Testis (tissue), 3 donors: ENCODE data around the gene DAPL1. TPM values are rescaled to one million over a fixed set of nuclear protein-coding genes. Genes with fewer than 3 reads are reported as not detected.

ENCODE experiments used
- DNase-seq: peaks from one replicate; pipeline ENCODE4 v3.0.0-alpha.2; 2019
- H3K27ac ChIP-seq, 2 donors: fragments of 200-600 bp; sonication (generic); one replicate each; pipeline ENCODE4 v1.5.1; 2019
- H3K27me3 ChIP-seq: fragments of 200-600 bp; sonication (generic); one replicate; pipeline ENCODE4 v1.5.1; 2019
- H3K36me3 ChIP-seq: fragments of 200-600 bp; sonication (generic); one replicate; pipeline ENCODE4 v1.5.1; 2017; ENCODE audit warnings: low read depth; ENCODE audit errors: missing control alignments
- H3K4me1 ChIP-seq: fragments of 200-600 bp; sonication (generic); one replicate; pipeline ENCODE4 v1.5.1; 2019
- H3K4me3 ChIP-seq, 2 donors: fragments of 200-600 bp; sonication (generic); one replicate each; pipeline ENCODE4 v1.5.1; 2017 to 2019
- H3K9me3 ChIP-seq: fragments of 200-600 bp; sonication (generic); one replicate; pipeline ENCODE4 v1.5.1; 2017
- POLR2A ChIP-seq: fragments of 450-650 bp; IDR thresholded peaks from one replicate; pipeline ENCODE4 v1.6.1; 2017; ENCODE audit warnings: antibody characterized with exemption, mild to moderate bottlenecking, moderate library complexity
- WGBS, 2 donors: methylation state at CpG; one replicate each; pipeline ENCODE4 v1.1.5; 2018; 5-methylcytosine and 5-hydroxymethylcytosine counted together
- intact Hi-C: fragments of 100-400 bp; cut with DNase I; formaldehyde crosslinking; loops from one replicate; pipeline ENCODE4 v1.15.1; 2023; ENCODE audit warnings: low total_unique reads
- polyA plus RNA-seq: library from polyadenylated mRNA; stranded (reverse); fragments of 350-450 nt; fragmentation: Illumina TruSeq; extraction: RNeasy Lipid Tissue Mini Kit (QIAGEN cat#74804); gene quantifications from one replicate; pipeline ENCODE4 v1.2.3, GENCODE V29; 2014; ENCODE audit warnings: low read depth, low replicate concordance; ENCODE audit not compliant: insufficient read depth
- total RNA-seq, 2 donors: library from RNA; depleted of rRNA; stranded (reverse); fragments of >200 nt; gene quantifications; one replicate each; pipeline ENCODE4 v1.2.3, GENCODE V29; 2016
- TF ChIP-seq, protein P1 (sequence below), 3 experiments: fragments of 450-650 bp in 2 of 3; fragments of 200-600 bp in 1 of 3; sonication (generic) in 1 of 3; IDR thresholded peaks; one replicate each; pipeline ENCODE4 v1.5.1; 2016 to 2019; ENCODE audit warnings: antibody characterized with exemption in 3 of 3, mild to moderate bottlenecking in 2 of 3, moderate library complexity in 1 of 3

DAPL1 gene
- total and polyA plus RNA-seq, 3 donors from 2014 or later = 4.2 to 4.4 TPM; not detected in 1

DNA sequence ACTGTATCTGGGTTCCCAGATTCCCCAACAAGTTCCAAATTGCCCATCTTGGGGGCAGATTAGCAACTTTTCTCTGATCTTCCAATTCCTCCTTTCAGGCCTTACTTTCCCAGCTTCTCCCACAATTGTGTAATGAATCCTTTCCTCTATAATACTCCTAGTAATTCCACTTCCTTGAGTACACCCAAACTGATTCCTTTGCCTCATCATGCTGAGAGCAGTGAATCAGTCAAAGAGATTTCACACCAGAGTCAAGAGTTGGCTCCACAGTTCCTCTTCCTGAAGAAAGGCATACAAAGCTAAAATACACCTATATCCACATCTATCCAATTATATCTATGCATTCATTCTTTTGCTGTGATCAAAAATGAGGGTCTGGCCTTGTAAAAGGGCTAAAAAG is 28.6 kb upstream of the DAPL1 start:
- DNase-seq = no peak
- no peaks in the 10 kb centered on the region for H3K27me3 ChIP-seq
- H3K36me3 ChIP-seq = no peaks in the 10 kb centered on the region
- no peak overlapping the region for H3K4me3 ChIP-seq
- no peak overlapping the region for H3K27ac ChIP-seq
- H3K9me3 ChIP-seq = no peaks in the 10 kb centered on the region
- TF ChIP-seq, protein P1, sequence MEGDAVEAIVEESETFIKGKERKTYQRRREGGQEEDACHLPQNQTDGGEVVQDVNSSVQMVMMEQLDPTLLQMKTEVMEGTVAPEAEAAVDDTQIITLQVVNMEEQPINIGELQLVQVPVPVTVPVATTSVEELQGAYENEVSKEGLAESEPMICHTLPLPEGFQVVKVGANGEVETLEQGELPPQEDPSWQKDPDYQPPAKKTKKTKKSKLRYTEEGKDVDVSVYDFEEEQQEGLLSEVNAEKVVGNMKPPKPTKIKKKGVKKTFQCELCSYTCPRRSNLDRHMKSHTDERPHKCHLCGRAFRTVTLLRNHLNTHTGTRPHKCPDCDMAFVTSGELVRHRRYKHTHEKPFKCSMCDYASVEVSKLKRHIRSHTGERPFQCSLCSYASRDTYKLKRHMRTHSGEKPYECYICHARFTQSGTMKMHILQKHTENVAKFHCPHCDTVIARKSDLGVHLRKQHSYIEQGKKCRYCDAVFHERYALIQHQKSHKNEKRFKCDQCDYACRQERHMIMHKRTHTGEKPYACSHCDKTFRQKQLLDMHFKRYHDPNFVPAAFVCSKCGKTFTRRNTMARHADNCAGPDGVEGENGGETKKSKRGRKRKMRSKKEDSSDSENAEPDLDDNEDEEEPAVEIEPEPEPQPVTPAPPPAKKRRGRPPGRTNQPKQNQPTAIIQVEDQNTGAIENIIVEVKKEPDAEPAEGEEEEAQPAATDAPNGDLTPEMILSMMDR (IDR thresholded peaks at IDR 0.05) = no peak
- no peak for TF ChIP-seq POLR2A
- H3K4me1 ChIP-seq = no peaks in the 10 kb centered on the region
- intact Hi-C loops = no loop called here

DNA sequence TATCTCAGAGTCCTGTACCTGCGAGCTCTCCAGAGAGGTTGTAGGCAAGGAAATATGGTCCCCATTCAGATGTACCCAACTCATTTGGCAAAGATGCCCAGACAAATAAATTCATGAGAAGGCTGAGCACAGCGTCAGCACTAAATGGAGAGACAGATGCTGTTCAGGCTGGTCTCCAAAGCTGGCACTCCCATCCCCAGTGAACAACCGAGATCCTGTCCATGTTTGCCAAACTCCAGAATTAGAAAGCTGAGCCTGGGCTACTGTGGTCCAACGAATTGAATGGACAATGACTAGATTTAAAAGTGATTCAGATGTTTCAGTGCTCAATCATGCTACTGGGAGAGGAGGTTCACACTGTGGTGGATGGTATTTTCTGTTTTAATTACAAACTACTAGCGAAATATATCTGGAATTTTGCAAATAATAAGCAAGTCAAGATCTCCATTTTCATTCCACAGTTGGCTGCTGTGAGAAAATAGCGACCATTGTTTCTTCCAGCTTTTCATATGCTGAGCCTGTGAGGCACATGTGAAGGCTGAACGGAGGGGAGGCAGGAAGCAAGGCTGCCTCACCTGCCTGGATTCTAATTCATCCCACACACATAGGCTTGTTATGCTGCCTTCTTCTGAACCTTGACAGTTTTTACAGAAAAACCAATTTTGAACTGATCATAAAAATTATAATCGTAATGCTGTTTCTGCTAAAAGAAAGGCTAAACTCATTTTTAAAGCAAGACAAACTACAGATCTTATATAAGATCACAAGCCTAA is 22.6 kb upstream of the DAPL1 start:
- Histone ChIP-seq H3K36me3 (no peaks in the 10 kb centered on the region), H3K9me3 (no peaks in the 10 kb centered on the region), H3K27ac (no peak overlapping the region), H3K27me3 (no peaks in the 10 kb centered on the region), H3K4me1 (no peaks in the 10 kb centered on the region), H3K4me3 (no peak overlapping the region)
- 82 to 83% methylated on average over 8 of the region's 8 CpGs for WGBS, 2 donors
- no peak for TF ChIP-seq POLR2A
- TF ChIP-seq, protein P1 (IDR thresholded peaks at IDR 0.05) = no peak
- no peak for DNase-seq
- intact Hi-C loops = no loop called here

DNA sequence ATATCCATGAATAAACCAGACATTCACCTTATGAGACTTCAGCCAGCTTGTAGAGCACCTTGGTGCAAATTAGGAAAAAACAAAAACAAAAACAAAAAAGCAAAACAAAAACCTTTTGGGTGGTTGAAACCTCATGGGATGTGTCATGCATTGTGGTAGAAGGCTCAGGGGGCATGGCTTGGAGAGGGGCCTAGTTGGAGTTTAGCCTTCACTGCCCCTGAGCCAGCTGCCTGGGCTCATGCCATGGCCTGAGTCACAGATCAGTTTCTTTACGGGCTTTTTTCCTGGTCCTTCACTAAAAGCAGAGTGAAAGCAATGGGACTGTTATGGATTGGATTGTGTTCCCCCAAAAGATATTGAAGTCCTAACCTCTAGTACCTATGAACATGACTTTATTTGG is 22.0 kb upstream of the DAPL1 start:
- TF ChIP-seq POLR2A = no peak
- TF ChIP-seq, protein P1 (IDR thresholded peaks at IDR 0.05) = no peak
- H3K36me3 ChIP-seq = no peaks in the 10 kb centered on the region
- H3K4me3 ChIP-seq = no peak overlapping the region
- no peak overlapping the region for H3K27ac ChIP-seq
- DNase-seq = no peak
- no peaks in the 10 kb centered on the region for H3K27me3 ChIP-seq
- no peaks in the 10 kb centered on the region for H3K4me1 ChIP-seq
- intact Hi-C loops = no loop called here
- H3K9me3 ChIP-seq = no peaks in the 10 kb centered on the region
- WGBS, 2 donors = 70 to 80% methylated on average over 1 of the region's 1 CpG

DNA sequence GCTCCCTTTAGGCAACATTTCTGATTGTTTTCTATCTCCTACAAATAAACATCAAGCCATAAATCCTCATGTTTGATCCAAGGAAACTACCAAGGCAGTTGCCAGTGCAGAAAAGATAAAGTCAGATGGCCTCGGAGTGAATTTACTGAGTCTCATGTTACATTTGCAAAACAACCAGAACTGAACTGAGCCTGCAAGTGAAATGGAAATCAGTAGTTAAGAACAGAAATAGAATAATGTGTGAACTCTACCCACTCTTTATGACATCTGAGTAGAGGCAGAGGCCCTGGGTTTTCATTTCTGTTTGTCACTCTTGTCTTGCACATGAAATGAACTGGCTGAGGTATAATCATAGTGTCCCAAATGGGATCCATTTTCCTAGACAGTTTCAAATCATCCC is 20.4 kb upstream of the DAPL1 start:
- intact Hi-C loops = no loop called here
- DNase-seq = no peak
- Histone ChIP-seq H3K27me3 (no peaks in the 10 kb centered on the region), H3K4me3 (no peak overlapping the region), H3K27ac (no peak overlapping the region), H3K9me3 (no peaks in the 10 kb centered on the region), H3K4me1 (no peaks in the 10 kb centered on the region), H3K36me3 (no peaks in the 10 kb centered on the region)
- 44 to 48% methylated on average over 1 of the region's 1 CpG for WGBS, 2 donors
- TF ChIP-seq POLR2A = no peak
- TF ChIP-seq, protein P1 (IDR thresholded peaks at IDR 0.05) = no peak
